Tibial artery (tissue), 4 donors: Measurements from ENCODE around the gene DNAAF1.

Experiments
- DNase-seq, 2 donors: peaks; one replicate each; pipeline ENCODE4 v3.0.0-alpha.2; 2019
- H3K27ac ChIP-seq, 2 donors: fragments of 200-600 bp; sonication (generic) in 1 of 2; 1 replicate in 1 of 2; 2 replicates in 1 of 2; pipeline ENCODE4 v1.5.1; 2018 to 2019; ENCODE audit warnings: mild to moderate bottlenecking in 1 of 2
- H3K27me3 ChIP-seq, 2 donors: fragments of 200-600 bp; sonication (generic) in 1 of 2; one replicate each; pipeline versions ENCODE4 v1.5.1 to v1.6.0; 2016 to 2019
- H3K36me3 ChIP-seq, 3 donors: fragments of 200-600 bp; sonication (generic) in 2 of 3; one replicate each; pipeline ENCODE4 v1.5.1; 2016 to 2019; ENCODE audit warnings: mild to moderate bottlenecking in 2 of 3
- H3K4me1 ChIP-seq, 4 donors: fragments of 200-600 bp; sonication (generic) in 2 of 4; 1 replicate in 3 of 4; 2 replicates in 1 of 4; pipeline ENCODE4 v1.5.1; 2016 to 2019
- H3K4me3 ChIP-seq, 2 donors: fragments of 200-600 bp; sonication (generic) in 1 of 2; 1 replicate in 1 of 2; 2 replicates in 1 of 2; pipeline ENCODE4 v1.5.1; 2018 to 2019; ENCODE audit warnings: mild to moderate bottlenecking in 2 of 2
- H3K9me3 ChIP-seq, 3 donors: fragments of 200-600 bp; sonication (generic) in 1 of 3; one replicate each; pipeline ENCODE4 v1.5.1; 2016 to 2019
- CTCF ChIP-seq, 2 experiments: fragments of 200-600 bp in 1 of 2; fragments of 450-650 bp in 1 of 2; IDR thresholded peaks; one replicate each; pipeline ENCODE4 v1.5.1; 2017 to 2019; ENCODE audit warnings: antibody characterized with exemption in 2 of 2, mild to moderate bottlenecking in 1 of 2, moderate library complexity in 1 of 2
- intact Hi-C: fragments of 100-400 bp; cut with DNase I; formaldehyde crosslinking; loops from one replicate; pipeline ENCODE4 v1.15.0; 2023; ENCODE audit warnings: low total_unique reads

DNAAF1 gene

GRCh38 chr16:84220851-84221250, 75.7 kb downstream of the DNAAF1 start:
- intact Hi-C loops, result no loop called here
- Histone ChIP-seq H3K27ac (no peak overlapping the region), H3K4me1 (no peaks in the 10 kb centered on the region), H3K27me3 (peaks cover 0 to 9% of the 10 kb centered on the region in 2 donors), H3K4me3 (no peak overlapping the region), H3K36me3 (no peaks in the 10 kb centered on the region), H3K9me3 (no peaks in the 10 kb centered on the region)
- no peak for TF ChIP-seq CTCF (IDR thresholded peaks at IDR 0.05)
- no peak for DNase-seq

DNA sequence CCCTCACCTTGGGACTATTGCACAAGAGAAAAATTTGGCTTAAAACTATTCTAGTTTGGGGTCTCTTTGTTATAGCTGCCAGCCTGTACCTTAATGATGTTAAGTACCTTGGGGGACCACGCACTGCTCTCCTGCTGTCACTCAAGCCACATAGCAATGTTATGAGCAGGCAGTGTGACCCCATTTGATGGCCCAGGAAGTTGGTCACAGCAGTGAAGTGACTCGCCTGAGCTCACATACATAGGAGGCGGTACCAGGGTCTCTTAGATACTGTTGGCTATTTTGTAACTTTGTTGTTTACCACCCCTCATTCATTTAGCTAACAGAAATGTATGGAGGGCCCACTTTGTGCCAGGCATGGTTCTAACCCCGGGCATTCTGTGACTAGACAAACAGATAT, 78.3 kb downstream of the DNAAF1 start:
- no peak overlapping the region for H3K27ac ChIP-seq
- DNase-seq, result no peak
- H3K9me3 ChIP-seq, result no peaks in the 10 kb centered on the region
- H3K4me3 ChIP-seq, result no peak overlapping the region
- H3K27me3 ChIP-seq, result peaks cover 0 to 9% of the 10 kb centered on the region in 2 donors
- no peaks in the 10 kb centered on the region for H3K36me3 ChIP-seq
- intact Hi-C loops, result no loop called here
- H3K4me1 ChIP-seq, result peaks cover 7 to 13% (median 11%) of the 10 kb centered on the region in 4 donors
- TF ChIP-seq CTCF (IDR thresholded peaks at IDR 0.05), result no peak

DNA sequence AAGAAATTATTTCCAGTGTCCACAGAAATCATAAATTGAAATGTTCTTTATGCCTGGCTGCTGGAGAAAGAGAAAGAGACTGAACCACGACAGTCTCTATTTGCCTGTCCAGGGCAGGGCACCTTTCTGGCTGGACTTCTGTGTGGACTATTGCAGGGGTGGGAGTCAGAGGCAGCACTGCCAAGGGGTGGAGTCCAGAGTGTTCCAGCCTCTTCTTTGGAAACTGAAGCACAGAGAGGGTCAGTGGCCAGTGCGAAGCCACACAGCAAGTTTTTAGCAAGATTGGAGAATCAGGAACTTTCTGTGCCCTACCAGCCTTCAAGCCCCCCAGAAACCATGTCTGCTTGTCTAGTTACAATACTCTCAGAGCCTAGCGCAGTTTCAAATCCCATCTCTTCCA, 79.4 kb downstream of the DNAAF1 start:
- Histone ChIP-seq H3K4me1 (peaks cover 7 to 16% (median 16%) of the 10 kb centered on the region in 4 donors), H3K36me3 (no peaks in the 10 kb centered on the region), H3K27ac (no peak overlapping the region), H3K4me3 (no peak overlapping the region), H3K9me3 (no peaks in the 10 kb centered on the region), H3K27me3 (peaks cover 0 to 6% of the 10 kb centered on the region in 2 donors)
- intact Hi-C loops, result no loop called here
- DNase-seq, result no peak
- TF ChIP-seq CTCF (IDR thresholded peaks at IDR 0.05), result no peak

GRCh38 chr16:84225126-84225525, 80.0 kb downstream of the DNAAF1 start:
- H3K36me3 ChIP-seq, result no peaks in the 10 kb centered on the region
- peaks cover 0 to 5% of the 10 kb centered on the region in 2 donors for H3K27me3 ChIP-seq
- intact Hi-C loops, result no loop called here
- no peak for TF ChIP-seq CTCF (IDR thresholded peaks at IDR 0.05)
- H3K9me3 ChIP-seq, result no peaks in the 10 kb centered on the region
- no peak overlapping the region for H3K27ac ChIP-seq
- DNase-seq, result no peak
- H3K4me1 ChIP-seq, result peaks cover 7 to 16% (median 16%) of the 10 kb centered on the region in 4 donors
- H3K4me3 ChIP-seq, result no peak overlapping the region

GRCh38 chr16:84225571-84225970, 80.5 kb downstream of the DNAAF1 start:
- Histone ChIP-seq H3K4me3 (no peak overlapping the region), H3K27me3 (peaks cover 0 to 3% of the 10 kb centered on the region in 2 donors), H3K27ac (no peak overlapping the region), H3K4me1 (peaks cover 7 to 16% (median 16%) of the 10 kb centered on the region in 4 donors), H3K9me3 (no peaks in the 10 kb centered on the region), H3K36me3 (no peaks in the 10 kb centered on the region)
- intact Hi-C loops, result no loop called here
- DNase-seq, result no peak
- no peak for TF ChIP-seq CTCF (IDR thresholded peaks at IDR 0.05)

DNA sequence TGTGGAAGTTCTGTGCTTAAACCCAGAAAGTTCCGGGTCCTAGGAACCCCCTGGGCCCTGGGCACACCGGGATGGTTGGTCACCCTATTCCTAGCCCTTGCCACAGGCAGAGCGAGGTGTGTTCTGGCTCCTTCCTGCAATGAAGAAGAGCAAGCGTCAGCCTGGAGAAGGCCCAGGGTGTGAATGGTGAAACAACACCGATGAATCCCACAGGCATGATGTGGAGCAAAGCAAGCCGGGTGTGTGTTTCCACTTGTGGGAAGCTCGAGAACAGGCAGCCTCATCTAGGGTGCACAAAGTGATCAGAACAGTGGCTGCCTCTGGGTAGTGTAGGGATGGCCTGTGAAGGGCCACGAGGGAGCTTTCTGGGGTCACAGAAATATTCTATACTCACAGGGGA, 80.9 kb downstream of the DNAAF1 start:
- no peak for DNase-seq
- no peaks in the 10 kb centered on the region for H3K9me3 ChIP-seq
- peaks cover 7 to 16% (median 16%) of the 10 kb centered on the region in 4 donors for H3K4me1 ChIP-seq
- H3K4me3 ChIP-seq, result no peak overlapping the region
- intact Hi-C loops, result no loop called here
- H3K27ac ChIP-seq, result no peak overlapping the region
- no peaks in the 10 kb centered on the region for H3K36me3 ChIP-seq
- H3K27me3 ChIP-seq, result peaks cover 0 to 3% of the 10 kb centered on the region in 2 donors
- TF ChIP-seq CTCF (IDR thresholded peaks at IDR 0.05), result no peak
